Gastrocnemius medialis (tissue), 4 donors: Measurements from ENCODE around the gene PTPRQ.

Experiments used
- POLR2A ChIP-seq, 2 donors: fragments of 450-650 bp; IDR thresholded peaks; one replicate each; pipeline ENCODE4 v1.6.1; 2017; ENCODE audit warnings: antibody characterized with exemption in 2 of 2, mild to moderate bottlenecking in 2 of 2, moderate library complexity in 2 of 2
- TF ChIP-seq, protein P1 (sequence below), 5 experiments: fragments of 450-650 bp in 3 of 5; fragments of 200-600 bp in 2 of 5; sonication (generic) in 2 of 5; IDR thresholded peaks in 4 of 5; conservative IDR thresholded peaks in 1 of 5; 1 replicate in 4 of 5; 2 replicates in 1 of 5; pipeline ENCODE4 v1.5.1; 2016 to 2019; ENCODE audit warnings: antibody characterized with exemption in 5 of 5, mild to moderate bottlenecking in 3 of 5, moderate library complexity in 3 of 5

DNA sequence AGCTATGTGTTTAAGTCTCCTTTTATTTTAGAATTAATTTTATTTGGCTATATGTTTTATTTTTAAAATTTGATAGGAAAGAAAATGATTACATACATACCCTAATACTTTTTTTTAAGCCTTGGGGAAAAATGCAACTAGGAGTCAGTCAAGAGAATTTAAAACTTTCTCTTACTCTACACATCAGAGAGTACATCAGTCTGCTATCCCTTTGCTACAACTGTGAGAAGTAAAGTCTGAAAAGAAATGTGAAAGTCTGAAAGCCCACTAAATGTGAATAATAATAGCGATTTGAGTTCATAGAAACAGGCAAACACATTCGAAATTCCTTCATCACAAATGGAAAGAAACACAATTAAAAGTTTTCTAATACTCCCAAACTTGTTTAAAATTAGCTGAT lies 95.0 kb downstream of the PTPRQ start:
- TF ChIP-seq, protein P1, sequence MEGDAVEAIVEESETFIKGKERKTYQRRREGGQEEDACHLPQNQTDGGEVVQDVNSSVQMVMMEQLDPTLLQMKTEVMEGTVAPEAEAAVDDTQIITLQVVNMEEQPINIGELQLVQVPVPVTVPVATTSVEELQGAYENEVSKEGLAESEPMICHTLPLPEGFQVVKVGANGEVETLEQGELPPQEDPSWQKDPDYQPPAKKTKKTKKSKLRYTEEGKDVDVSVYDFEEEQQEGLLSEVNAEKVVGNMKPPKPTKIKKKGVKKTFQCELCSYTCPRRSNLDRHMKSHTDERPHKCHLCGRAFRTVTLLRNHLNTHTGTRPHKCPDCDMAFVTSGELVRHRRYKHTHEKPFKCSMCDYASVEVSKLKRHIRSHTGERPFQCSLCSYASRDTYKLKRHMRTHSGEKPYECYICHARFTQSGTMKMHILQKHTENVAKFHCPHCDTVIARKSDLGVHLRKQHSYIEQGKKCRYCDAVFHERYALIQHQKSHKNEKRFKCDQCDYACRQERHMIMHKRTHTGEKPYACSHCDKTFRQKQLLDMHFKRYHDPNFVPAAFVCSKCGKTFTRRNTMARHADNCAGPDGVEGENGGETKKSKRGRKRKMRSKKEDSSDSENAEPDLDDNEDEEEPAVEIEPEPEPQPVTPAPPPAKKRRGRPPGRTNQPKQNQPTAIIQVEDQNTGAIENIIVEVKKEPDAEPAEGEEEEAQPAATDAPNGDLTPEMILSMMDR (IDR thresholded peaks at IDR 0.05 in 4 of 5, conservative IDR thresholded peaks at IDR 0.05 in 1 of 5) = no peak
- TF ChIP-seq POLR2A (IDR thresholded peaks at IDR 0.05) = no peak
